ENCODE results near the gene NBL1.
"Not testable (repeated sequence)": the region's sequence is repeated elsewhere in the genome, so short reads cannot be mapped to it uniquely, and the experiment has no call there.

The NBL1 gene

DNA sequence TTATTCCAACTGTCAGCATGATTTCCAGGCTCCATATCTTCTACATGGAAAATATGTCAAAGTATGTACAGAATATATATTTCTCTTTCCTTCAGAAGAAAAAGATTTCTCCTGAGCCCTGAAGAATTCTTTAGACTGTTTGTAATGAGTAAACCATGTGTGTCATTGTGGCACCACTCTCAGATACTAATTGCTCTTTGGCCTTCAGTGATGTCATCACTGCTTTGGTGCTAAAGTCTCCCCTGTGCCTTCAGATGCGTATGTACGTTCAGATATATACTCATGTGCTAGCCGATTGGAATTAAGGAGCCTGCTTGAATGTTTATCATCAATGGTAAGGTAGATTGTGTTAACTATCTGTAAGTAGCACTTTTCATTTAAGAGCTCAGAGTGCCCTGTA is 20.6 kb upstream of the NBL1 start:
- no peak for DNase-seq

DNA sequence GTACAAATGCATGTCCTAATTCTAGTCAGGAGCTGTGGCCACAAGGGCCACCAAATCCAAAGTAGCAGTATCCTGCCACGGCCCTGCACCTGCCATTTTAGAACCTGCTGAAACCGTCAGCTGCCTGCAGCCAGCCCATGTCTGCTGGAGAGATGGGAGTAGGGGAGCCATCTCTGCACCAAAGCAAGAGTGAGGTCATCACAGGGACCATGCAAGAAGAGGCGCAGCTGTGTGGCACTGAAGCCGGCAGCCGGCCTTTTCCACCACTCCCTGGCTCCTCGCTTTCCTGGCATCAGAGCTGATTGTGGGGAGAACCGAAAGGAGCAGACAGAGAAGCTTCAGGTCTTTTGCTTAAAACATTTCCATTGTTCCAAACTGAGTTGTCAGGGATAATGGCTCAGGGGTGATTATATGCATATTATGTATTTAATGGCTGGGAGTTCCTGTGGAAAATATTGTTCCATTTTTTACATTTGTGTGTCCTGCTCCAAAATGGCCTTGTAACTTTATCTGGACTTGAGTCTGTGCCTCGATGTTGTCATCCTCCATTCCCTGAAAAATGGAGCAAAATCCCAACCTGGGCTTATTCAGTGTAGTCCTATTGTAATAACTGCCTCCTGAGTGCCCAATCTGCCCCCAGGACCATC is 18.7 kb upstream of the NBL1 start:
- DNase-seq, result no peak

DNA sequence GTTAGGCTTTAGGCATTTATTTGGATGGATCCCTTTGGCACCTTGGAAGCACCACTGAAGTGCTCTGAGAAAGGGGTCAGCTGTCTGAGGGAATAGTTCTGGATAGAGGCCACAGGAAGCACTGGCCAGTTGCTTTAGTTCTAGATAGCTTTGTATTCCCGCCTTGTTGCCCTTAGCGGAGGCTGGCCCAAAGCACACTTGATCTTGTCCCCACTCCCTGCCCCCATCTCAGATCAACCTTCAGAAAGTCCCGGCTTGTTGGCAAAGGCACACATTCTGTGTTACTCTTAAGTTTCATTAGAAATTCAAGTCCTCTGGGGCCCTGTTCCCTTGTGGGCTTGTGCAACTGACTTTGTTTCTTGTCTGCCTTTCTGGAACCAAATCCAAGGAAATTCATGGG is 15.2 kb upstream of the NBL1 start:
- DNase-seq, result no peak

DNA sequence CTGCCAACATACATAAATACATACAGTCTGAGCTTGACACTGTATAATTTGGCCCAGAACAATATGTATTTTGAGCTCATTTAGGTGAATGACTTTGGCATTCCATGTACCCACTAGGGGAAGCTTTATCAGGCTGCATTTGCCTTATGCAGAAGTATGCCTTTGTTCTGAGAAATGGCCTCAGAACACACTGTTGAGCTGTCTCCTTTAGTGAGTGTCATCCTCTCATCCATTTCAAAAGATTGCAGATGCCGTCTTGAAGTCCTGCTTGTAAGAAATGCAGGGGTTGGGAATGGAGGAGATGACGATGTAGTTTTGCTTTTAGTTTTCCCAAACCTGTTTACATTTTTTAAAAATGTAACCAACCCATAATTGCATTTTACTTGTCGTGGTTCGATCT is 14.8 kb upstream of the NBL1 start:
- no peak for DNase-seq

DNA sequence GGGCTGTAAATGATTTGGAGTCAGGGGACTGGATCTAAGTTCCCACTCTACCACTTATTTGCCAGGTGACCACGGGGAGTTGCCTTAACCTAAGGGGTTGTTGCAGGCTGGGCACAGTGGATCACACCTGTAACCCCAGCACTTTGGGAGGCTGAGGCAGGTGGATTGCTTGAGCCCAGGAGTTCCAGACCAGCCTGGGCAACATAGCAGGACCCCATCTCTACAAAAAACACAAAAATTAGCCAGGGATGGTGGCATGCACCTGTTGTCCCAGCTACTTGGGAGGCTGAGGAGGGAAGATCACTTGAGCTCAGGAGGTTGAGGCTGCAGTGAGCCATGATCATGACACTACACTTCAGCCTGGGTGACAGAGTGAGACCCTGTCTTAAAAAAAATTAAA is 13.9 kb upstream of the NBL1 start:
- DNase-seq, result not testable (repeated sequence)

DNA sequence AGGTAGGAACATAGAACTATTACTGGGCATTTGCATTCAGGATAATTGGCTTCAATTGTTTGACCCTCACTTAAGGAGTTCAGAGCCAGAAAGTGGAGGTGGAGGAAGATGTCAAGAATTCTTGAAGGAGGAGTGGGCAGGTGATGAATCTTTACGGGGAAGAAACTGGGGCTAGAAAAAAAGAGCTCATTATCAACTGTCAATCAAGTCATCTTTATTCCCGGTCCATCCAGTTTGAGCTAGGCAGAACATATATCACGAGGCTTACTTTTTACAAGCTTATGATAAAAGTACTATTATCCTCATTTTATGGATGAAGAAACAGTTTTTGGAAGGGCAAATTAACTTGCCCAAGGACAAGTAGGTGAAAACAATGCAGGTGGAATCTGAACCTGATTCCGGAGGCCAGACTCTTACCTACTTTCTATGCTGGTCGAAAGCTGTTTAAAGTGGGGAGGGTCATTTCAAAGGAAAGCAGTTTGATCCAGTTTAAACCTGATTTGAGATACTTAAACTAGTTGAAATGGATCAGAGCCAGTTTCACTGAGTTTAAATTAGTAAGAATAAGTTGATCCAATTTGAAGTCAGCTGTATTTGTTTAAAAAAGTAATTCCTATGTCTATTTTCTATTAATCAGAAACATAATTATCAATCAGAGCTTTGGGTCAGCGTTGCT is 13.3 kb upstream of the NBL1 start:
- DNase-seq, result no peak

DNA sequence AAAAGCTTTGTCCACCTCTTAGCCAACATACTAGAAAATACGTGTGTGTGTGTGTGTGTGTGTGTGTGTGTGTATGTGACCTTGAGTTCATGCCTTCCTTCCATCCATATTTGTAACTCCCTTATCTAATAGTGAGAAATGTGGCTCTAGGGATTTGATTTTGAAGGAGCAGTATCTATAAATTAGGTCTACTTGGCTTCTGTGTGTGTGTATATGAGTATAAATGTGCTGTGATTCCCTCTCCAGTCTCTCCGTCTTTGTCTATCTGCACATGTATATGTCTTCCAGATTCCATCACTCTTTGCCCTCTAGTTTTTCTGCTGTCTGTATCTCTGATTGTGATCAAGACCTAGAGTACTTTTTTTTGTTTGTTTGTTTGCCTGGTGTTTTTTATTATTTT is 11.9 kb upstream of the NBL1 start:
- DNase-seq, result no peak

DNA sequence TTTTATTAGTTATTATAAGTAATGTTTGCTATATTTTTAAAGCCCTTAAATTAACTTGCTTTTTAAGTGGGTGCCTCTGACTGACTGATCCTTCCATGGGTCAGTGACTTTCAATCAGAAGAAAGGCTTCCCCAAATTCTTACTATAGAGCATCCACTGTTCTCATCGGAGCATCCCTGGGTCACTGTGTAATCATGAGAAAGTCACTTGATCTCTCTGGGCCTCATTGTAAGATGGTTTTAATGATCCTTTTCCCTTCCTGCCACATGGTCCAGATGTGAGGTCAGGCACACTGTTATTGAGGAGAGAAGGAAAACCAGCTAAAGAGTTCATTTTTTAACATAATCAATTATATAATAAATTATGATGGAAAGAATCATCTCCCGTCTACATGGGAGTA is 11.0 kb upstream of the NBL1 start:
- DNase-seq, result no peak

DNA sequence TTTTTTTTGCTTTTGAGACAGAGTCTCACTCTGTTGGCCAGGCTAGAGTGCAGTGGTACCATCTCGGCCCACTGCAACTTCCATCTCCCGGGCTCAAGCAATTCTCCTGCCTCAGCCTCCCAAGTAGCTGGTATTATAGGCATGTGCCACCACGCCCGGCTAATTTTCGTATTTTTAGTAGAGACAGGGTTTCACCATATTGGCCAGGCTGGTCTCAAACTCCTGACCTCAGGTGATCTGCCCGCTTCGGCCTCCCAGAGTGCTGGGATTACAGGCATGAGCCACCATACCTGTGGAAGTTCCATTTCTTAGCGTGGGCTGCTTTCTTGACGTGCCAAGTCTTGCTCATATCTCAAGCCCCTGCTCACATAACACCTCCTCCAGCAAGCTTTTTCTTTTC is 9.0 kb upstream of the NBL1 start:
- not testable (repeated sequence) for DNase-seq

DNA sequence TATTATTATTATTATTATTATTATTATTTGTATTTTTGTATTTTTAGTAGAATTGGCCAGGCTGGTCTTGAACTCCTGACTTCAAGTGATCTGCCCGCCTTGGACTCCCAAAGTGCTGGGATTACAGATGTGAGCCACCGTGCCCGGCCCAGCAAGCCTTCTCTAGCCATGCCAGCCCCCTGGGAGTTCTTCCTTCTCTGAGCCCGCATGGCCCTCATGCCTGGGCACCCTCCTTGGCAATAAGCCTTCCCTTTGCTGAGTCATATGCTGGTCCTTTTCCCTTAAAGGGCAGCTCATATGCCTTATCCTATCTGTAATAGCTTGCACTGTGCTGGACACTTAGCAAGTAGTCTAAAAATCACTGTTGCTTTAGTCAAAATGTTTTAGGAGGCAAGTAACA is 8.5 kb upstream of the NBL1 start:
- DNase-seq, result no peak

DNA sequence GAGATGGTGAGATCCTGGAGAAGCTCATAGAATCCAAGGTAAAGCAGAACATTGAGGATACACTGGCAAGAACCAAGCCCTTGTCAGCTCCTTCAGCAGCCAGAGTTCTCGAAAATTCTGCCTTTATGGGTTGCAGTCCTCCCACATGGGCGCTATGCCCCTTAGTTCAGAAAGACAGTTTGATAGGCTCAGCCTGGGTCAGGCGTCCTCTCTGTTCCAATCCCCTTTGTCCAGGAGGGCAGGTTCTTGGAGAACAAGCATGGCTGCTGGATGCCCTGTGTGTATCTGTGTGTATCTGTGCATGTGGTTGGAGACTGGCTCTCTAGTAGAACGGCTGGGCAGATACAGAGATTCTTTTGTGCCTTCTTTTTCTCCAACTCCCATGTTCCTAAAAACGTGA is 8.0 kb upstream of the NBL1 start:
- no peak for DNase-seq

DNA sequence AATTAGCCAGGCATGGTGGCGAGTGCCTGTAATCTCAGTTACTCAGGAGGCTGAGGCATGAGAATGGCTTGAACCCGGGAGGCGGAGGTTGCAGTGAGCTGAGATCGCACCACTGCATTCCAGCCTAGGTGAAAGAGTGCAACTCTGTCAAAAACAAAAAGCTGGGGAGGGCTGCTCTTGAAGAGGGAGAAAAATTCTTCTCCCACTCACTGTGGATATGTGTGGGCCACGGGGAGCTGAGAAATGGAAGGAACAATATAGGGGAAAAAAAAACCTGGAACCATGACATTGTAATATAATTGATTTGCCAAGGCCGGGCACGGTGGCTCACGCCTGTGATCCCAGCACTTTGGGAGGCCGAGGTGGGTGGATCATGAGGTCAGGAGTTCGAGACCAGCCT is 7.4 kb upstream of the NBL1 start:
- not testable (repeated sequence) for DNase-seq

DNA sequence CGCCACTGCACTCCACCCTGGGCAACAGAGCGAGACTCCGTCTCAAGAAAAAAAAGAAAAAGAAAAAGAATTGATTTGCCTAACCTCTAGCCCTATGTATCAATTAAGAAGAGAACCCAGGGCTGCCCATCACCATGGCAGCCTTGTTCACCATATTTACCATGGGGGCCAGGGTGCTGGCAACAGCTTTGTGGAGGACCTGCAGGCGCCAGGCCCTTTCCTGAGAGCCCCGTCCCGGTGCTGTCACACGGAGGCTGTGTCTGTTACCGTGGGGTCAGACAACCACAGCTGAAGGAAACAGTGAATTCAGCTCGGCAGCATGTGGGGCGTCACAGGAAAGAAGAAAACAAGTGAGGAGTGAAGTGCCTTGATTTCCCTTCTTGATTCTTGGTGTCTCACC is 6.5 kb upstream of the NBL1 start:
- DNase-seq, result no peak

DNA sequence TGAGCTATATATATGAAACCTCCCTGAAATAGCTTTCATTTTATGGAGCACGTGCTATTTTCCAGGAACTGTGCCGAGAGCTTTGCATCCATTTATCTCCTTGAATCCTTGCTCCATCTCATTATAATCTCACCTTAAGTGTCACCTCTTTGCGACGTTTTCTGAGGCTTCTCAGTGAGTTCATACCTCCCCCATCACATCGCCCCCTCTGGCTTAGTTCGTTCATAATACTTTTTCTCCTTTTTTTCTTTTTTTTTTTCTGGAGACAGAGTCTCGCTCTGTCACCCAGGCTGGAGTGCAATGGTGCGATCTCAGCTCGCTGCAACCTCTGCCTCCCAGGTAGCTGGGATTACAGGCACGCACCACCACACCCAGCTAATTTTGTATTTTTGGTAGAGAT is 4.9 kb upstream of the NBL1 start:
- not testable (repeated sequence) for DNase-seq

DNA sequence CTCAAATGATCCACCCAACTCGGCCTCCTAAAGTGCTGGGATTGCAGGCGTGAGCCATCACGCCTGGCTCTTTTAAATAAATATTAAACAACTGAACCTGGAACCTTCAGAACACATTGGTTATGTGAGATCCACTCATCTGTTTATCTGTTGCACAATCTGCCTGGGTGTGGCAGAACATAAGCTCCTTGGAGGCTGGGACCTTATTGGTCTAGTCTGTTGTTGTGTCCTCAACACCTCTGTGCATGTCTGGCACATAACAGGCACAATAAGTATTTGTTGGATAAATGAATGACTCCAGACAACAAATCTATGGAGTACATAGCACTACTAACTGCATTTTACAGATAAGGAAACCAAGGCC is 4.1 kb upstream of the NBL1 start:
- no peak for DNase-seq

DNA sequence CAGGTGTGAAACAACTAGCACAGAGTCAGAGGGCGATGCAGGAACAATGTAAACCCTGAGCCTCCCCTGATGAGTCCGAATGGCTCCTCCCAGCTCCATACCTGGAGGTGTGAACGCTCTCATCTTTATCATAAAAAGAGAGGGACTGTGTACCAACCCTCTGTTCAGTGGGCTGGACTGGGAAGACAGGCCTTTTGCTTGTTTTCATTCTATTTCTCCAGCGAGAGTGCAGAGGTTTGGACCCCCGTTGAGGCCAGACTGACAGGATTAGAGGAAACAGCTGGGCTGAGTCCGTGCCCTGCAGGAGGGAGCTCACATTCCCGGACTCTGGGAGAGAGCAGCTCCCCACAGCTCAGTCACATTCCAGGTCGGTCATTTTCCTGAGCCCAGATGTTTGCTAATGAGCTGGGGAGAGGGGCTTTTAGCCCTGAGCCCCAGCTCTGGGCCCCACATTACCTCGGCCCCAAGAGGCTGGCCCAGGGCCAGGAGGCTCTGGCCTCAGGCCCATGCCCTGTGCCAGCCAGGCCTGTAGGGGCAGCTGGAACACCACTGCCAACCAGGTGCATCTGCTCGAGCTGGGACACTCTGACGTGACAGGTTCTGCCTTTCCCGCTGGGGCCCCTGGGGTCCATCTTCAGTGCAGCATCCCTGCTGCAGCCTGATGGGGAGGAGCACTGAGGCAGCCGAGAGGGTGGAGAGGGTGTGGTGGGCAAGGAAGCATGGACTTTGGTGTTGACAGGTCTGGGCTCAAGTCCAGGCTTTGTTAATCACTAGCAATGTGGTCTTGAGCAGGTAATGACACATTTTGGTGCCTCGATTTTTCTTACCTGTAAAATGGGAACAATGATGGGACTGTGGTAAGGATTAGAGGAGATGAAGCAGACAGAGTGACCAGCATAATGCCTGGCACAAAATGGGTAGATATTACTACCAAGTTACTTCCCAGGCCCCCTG is 3.5 kb upstream of the NBL1 start:
- no peak for DNase-seq

DNA sequence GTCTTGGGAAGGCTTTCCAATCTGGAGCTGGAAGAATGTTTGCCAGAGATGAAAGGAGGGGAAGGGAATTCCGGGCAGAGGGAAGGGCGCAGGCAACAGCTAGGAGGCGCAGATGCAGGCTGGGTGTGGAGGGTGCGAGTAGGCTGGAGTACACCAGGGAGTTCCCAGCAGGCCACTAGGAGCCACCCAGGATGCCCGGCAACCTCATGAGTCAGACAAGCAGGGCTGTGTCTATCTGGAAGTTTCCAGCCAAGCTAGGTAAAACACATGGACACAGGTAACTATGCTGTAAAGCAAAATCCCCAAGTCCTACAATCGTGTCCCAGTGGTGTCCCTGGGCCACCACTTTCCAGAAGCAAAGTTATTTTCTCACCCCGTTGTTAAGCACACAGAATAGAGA is 990 bp upstream of the NBL1 start:
- no peak for DNase-seq

DNA sequence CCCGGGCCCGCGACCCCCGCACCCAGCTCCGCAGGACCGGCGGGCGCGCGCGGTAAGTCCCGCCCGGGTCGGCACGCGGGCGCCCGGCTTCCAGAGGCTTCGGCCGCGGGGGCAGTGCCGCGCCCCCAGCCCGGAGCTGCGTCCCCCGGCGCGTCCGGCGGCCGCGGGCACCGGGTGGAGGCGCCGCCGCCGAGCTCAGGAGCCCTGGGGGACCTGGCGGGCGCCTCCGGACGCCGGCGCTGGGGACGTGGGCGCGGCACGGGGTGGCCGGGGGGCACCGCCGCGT is 227 bp downstream of the NBL1 start:
- no peak for DNase-seq

DNA sequence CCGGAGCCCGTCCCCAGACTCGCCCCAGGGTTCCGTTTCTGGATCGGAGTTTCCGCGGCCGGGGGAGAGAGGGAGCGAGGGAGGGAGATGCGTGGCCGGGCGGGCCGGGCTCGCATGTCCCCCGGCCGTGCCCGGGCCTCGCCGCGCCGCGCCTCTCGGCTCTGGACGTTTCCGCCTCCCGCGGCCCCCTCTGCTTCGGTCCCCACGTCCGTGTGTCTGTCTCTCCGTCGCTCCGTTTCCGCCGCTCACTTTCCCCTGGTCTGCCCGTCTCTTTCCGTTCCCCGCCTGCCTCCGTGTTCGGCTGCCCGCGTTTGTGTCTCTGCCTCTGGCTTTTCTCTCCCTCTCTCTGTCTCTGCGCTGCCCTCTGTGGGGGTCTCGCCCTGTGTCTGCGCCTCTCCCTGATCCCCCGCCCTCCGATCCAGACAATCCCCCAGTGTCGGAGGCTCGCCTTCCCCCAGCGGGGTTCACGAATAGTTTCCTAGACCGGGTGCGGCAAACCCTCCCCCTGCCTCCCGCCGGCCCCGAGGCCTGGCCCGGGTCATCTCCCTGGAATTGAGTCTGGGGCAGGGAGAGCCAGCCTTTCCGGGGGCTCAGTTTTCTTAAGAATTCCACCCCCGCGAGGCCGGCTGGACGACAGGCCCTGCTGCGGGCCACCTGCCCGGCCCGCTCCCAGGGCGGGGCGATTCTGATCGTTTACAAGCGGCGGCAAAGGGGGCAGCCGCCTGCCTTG is 735 bp downstream of the NBL1 start:
- peak; percentile 33 for DNase-seq

DNA sequence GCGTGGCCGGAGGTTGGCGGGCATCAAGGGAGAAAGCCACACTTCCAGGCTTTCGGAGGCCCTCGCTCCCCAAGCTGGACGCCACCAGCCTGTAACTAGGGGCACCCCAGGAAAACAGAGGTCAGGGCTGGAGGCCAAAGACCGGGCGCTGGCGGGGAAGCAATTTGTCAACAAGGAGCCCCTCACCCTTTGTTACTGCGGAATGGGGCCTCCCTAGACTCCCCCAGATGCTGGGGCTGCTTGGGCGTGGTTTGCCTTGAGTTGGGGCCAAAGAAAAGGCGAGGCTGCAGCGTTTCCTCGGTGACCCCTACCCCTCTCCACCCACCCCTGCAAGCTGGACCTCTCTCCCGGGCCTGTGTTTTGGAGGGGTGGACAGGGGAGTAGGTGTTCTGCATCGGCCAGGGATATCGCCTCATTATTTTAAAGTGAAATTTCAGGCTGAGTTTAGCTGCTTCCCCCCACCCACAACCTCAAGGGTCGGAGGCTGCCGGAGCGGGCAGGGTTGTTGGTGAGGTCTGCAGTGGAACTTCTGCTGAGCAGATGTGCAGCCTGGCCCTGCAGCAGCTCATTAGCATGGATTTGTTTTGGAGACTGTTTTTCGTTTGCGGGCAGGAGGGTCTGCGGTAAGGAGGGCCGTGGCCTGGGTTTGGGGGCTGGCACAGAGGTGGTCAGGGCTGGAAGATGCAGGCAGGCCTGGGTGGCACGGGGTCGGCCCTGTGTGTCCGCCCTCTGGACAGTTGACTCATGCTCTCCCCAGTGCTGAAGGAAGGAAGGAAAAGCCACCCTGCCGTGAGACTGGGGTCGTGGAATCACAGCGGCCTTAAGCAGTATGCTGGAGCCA is 1.5 kb downstream of the NBL1 start:
- DNase-seq, result no peak

DNA sequence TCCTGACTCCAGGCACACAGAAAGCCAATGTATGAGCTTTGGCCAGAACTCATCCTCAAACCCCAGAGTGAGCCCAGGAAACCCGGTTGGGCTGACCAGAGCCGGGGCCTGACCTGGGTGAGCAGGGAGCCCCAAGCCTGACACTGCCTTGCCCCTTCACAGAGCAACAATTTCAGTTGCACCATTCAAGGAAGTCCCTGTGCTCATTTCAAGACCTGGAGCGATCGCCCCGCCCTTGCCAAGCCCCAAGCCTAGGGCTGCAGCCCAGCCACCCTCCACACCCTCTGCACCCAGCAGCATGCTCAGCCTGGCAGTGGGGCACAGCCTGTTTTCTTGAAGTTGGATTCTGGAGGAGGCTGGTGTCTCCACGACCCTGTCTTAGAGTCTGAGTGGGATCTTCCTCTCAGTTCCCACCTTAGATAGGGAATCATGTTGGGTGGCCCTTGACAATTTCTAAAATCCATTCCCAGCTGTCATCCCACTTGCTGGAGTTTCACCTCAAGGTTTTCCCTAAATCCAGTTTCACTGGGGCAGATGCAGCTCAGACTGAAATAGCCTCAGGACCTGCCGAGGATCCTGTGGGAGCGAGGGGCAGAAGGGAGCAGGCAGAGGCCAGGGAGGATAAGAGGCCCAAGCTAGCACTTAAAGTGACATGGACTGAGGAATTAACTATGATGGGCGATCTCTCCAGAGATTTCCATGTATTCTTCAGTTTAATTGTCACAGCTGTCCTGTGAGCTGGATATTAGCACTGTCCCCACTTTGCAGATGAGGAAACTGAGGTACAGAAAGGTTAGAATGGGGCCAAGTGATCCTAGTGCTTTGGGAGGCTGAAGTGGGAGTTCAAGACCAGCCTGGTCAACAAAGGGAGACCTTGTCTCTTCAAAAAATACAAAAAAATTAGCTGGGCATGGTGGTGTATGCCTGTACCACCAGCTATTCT is 2.5 kb downstream of the NBL1 start:
- no peak for DNase-seq
